ENCODE measurements around the gene ENAH. TPM values are rescaled to one million over a fixed set of nuclear protein-coding genes. Genes with fewer than 3 reads are reported as not detected.

The ENAH gene
- polyA plus RNA-seq, 3 donors, result 0.12 TPM; not detected in 2

DNA sequence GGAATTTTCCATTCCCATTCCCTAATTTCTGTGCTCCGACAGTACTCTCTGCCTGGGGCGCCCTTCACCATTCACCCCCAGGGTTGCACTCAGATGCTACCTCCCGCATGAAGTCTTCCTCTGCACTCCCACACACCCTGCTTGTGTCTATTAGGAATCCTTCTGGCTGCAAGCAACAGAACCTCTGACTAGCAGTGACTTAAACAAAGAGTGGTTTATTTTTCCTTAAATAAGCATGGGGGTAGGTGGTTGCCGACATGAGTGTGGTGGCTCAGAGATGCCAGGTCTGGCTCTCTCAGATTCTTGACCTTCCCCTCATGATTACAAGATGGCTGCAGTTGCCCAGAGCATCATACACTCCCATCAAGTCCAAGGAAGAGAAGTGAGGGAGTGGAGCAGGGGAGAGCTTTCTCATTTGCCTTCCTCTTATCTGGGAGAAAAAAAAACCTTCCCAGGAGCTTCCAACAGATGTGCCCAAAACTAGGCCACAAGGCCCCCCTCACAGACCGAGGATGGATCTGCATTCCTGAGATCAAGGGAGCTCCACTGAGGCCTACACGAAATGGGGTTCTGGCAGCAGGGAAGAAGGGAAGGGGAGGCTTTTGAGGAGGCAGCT lies 175.5 kb downstream of the ENAH start:
- H3K79me2 ChIP-seq (ENCODE audit: insufficient read depth, low read length), result no peaks in the 10 kb centered on the region
- Mint-ChIP-seq H3K4me1 (peaks cover 27% of the 10 kb centered on the region), H3K27me3 (ENCODE audit: low read depth in 3 of 3) (peaks cover 0 to 9% (median 4%) of the 10 kb centered on the region in 3 donors), H3K9me3 (peaks cover 0 to 9% (median 0%) of the 10 kb centered on the region in 7 donors), H3K36me3 (no peaks in the 10 kb centered on the region), H3K4me3 (no peak overlapping the region), H3K27ac (peak overlapping the region in 3 of 7 donors; percentile 4 to 40 (median 38))
- no peaks in the 10 kb centered on the region for H3K36me3 ChIP-seq (replicated peaks in 1 of 2; ENCODE audit: control insufficient read depth in 1 of 2, insufficient read depth in 2 of 2, low read length in 2 of 2)
- peaks cover 13 to 17% of the 10 kb centered on the region in 2 donors for H3K4me1 ChIP-seq (ENCODE audit: control insufficient read depth in 1 of 2, insufficient read depth in 2 of 2, low read length in 2 of 2)
- DNase-seq, result no peak
- H3K4me2 ChIP-seq (replicated peaks; ENCODE audit: extremely low read depth, low read length, poor library complexity, severe bottlenecking), result no peak overlapping the region
- H2AFZ ChIP-seq (ENCODE audit: insufficient read depth, low read depth, low read length, poor library complexity, severe bottlenecking), result peak overlapping the region; percentile 71
- intact Hi-C loops (cut with micrococcal nuclease), result loop anchor here (5.0 kb wide), 3 partner anchors 295 to 500 kb away; no protein-coding TSS in a partner anchor
- no peaks in the 10 kb centered on the region for H3K9me3 ChIP-seq (replicated peaks in 1 of 2; ENCODE audit: control insufficient read depth in 1 of 2, insufficient read depth in 1 of 2, low read length in 2 of 2)
- H3K27me3 ChIP-seq (ENCODE audit: control insufficient read depth in 2 of 2, insufficient read depth in 2 of 2, low read length in 2 of 2), result no peaks in the 10 kb centered on the region
- no peak overlapping the region for H3K9ac ChIP-seq (ENCODE audit: insufficient read depth, low read length, poor library complexity, severe bottlenecking)
- TF ChIP-seq, protein P1, sequence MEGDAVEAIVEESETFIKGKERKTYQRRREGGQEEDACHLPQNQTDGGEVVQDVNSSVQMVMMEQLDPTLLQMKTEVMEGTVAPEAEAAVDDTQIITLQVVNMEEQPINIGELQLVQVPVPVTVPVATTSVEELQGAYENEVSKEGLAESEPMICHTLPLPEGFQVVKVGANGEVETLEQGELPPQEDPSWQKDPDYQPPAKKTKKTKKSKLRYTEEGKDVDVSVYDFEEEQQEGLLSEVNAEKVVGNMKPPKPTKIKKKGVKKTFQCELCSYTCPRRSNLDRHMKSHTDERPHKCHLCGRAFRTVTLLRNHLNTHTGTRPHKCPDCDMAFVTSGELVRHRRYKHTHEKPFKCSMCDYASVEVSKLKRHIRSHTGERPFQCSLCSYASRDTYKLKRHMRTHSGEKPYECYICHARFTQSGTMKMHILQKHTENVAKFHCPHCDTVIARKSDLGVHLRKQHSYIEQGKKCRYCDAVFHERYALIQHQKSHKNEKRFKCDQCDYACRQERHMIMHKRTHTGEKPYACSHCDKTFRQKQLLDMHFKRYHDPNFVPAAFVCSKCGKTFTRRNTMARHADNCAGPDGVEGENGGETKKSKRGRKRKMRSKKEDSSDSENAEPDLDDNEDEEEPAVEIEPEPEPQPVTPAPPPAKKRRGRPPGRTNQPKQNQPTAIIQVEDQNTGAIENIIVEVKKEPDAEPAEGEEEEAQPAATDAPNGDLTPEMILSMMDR (IDR thresholded peaks at IDR 0.05), result no peak
- 88% methylated on average over 2 of the region's 6 CpGs for WGBS (ENCODE audit: insufficient coverage)
- no peaks in the 10 kb centered on the region for H4K20me1 ChIP-seq (ENCODE audit: insufficient read depth, low read length)
- H3K27ac ChIP-seq (ENCODE audit: low read depth in 1 of 2, low read length in 2 of 2), result no peak overlapping the region
- no peak overlapping the region for H3K4me3 ChIP-seq (replicated peaks in 1 of 3; ENCODE audit: low read depth in 2 of 3, low read length in 3 of 3)

DNA sequence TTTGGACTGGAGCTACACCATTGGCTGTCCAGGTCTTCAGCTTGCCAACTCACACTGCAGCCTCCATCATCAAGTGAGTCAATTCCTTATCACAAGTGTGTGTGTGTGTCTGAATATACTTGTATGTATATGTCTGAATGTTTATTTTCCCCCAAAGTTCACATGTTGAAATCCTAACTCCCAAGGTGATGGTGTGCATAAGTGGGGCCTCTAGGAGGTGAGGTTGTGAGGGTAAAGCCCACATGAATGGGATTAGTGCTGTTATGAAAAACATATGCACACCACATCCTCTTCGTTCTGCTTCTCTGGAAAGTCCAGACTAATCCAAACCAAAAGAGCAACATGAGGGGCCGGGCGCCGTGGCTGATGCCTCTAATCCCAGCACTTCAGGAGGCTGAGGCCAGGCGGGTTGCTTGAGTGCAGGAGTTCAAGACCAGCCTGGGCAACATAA lies 176.4 kb downstream of the ENAH start:
- H3K36me3 ChIP-seq (replicated peaks in 1 of 2; ENCODE audit: control insufficient read depth in 1 of 2, insufficient read depth in 2 of 2, low read length in 2 of 2), result no peaks in the 10 kb centered on the region
- TF ChIP-seq, protein P1 (IDR thresholded peaks at IDR 0.05), result no peak
- H3K79me2 ChIP-seq (ENCODE audit: insufficient read depth, low read length), result no peaks in the 10 kb centered on the region
- H2AFZ ChIP-seq (ENCODE audit: insufficient read depth, low read depth, low read length, poor library complexity, severe bottlenecking), result no peak overlapping the region
- peaks cover 0 to 9% (median 4%) of the 10 kb centered on the region in 3 donors for H3K27me3 Mint-ChIP-seq (ENCODE audit: low read depth in 3 of 3)
- peaks cover 0 to 9% (median 0%) of the 10 kb centered on the region in 7 donors for H3K9me3 Mint-ChIP-seq
- no peak overlapping the region for H3K27ac ChIP-seq (ENCODE audit: low read depth in 1 of 2, low read length in 2 of 2)
- no peak overlapping the region for H3K4me2 ChIP-seq (replicated peaks; ENCODE audit: extremely low read depth, low read length, poor library complexity, severe bottlenecking)
- DNase-seq, result no peak
- no peaks in the 10 kb centered on the region for H3K9me3 ChIP-seq (replicated peaks in 1 of 2; ENCODE audit: control insufficient read depth in 1 of 2, insufficient read depth in 1 of 2, low read length in 2 of 2)
- H3K4me1 ChIP-seq (ENCODE audit: control insufficient read depth in 1 of 2, insufficient read depth in 2 of 2, low read length in 2 of 2), result peaks cover 13 to 17% of the 10 kb centered on the region in 2 donors
- H3K4me3 Mint-ChIP-seq, result no peak overlapping the region
- H3K27me3 ChIP-seq (ENCODE audit: control insufficient read depth in 2 of 2, insufficient read depth in 2 of 2, low read length in 2 of 2), result no peaks in the 10 kb centered on the region
- H4K20me1 ChIP-seq (ENCODE audit: insufficient read depth, low read length), result no peaks in the 10 kb centered on the region
- intact Hi-C loops (cut with micrococcal nuclease), result loop anchor here (5.0 kb wide), 3 partner anchors 296 to 501 kb away; no protein-coding TSS in a partner anchor
- H3K9ac ChIP-seq (ENCODE audit: insufficient read depth, low read length, poor library complexity, severe bottlenecking), result no peak overlapping the region
- no peak overlapping the region for H3K4me3 ChIP-seq (replicated peaks in 1 of 3; ENCODE audit: low read depth in 2 of 3, low read length in 3 of 3)
- peaks cover 27% of the 10 kb centered on the region for H3K4me1 Mint-ChIP-seq
- 67% methylated on average over 3 of the region's 5 CpGs for WGBS (ENCODE audit: insufficient coverage)
- no peaks in the 10 kb centered on the region for H3K36me3 Mint-ChIP-seq
- H3K27ac Mint-ChIP-seq, result no peak overlapping the region
